Measurements from ENCODE around the gene OR2T8. TPM values are rescaled to one million over a fixed set of nuclear protein-coding genes. Genes with fewer than 3 reads are reported as not detected.

Gene OR2T8
- polyA plus RNA-seq, 1 experiment = not detected

DNA sequence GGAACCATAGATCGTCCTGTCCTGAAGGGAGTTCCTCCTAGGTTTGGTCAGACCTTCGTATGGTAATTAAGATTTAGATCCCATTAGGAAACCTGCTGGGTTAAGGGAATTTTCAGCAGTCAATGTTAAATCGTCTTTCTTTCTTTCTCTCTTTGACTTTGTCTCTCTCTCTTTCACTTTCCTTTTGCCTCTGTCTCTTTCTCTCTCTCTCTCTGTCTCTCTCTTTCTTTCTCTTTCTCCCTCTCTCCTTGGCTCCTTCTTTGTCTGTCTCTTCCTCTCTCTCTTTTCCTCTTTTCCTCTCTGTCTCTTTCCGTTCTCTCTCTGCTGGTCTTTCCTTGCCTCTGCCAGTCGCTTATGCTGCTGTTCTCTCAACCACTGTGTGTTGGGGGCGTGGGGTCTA is 15.9 kb upstream of the OR2T8 start:
- H3K36me3 ChIP-seq (ENCODE audit: control insufficient read depth, insufficient read depth, low read length) = no peaks in the 10 kb centered on the region
- H3K27me3 ChIP-seq (ENCODE audit: control insufficient read depth, insufficient read depth, low read length) = no peaks in the 10 kb centered on the region
- TF ChIP-seq, protein P1, sequence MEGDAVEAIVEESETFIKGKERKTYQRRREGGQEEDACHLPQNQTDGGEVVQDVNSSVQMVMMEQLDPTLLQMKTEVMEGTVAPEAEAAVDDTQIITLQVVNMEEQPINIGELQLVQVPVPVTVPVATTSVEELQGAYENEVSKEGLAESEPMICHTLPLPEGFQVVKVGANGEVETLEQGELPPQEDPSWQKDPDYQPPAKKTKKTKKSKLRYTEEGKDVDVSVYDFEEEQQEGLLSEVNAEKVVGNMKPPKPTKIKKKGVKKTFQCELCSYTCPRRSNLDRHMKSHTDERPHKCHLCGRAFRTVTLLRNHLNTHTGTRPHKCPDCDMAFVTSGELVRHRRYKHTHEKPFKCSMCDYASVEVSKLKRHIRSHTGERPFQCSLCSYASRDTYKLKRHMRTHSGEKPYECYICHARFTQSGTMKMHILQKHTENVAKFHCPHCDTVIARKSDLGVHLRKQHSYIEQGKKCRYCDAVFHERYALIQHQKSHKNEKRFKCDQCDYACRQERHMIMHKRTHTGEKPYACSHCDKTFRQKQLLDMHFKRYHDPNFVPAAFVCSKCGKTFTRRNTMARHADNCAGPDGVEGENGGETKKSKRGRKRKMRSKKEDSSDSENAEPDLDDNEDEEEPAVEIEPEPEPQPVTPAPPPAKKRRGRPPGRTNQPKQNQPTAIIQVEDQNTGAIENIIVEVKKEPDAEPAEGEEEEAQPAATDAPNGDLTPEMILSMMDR (IDR thresholded peaks at IDR 0.05; ENCODE audit: insufficient read depth, low read depth, low read length) = no peak
- H3K4me3 ChIP-seq (ENCODE audit: low read depth, low read length) = no peak overlapping the region
- DNase-seq (ENCODE audit: low read depth) = no peak
- POLR2A ChIA-PET = no interaction called here
- CTCF ChIA-PET = no interaction called here

DNA sequence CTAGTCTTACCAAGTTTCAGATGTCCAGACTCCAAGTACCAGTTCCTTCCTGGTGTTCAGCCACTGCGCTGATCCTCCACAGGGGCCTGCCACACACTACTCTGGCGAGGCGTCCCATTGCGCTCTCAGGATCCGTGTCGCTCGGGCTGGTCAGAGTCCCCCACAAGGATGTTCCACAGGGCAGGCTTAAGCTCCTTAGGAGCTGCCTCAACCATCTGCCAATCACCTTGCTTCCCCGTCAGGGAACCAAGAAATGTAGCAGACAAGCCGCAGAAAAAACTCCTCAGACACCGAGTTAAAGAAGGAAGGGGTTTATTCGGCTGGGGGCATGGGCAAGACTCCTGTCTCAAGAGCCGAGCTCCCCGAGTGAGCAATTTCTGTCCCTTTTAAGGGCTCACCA is 14.9 kb upstream of the OR2T8 start:
- Histone ChIP-seq H3K36me3 (ENCODE audit: control insufficient read depth, insufficient read depth, low read length) (no peaks in the 10 kb centered on the region), H3K27me3 (ENCODE audit: control insufficient read depth, insufficient read depth, low read length) (no peaks in the 10 kb centered on the region), H3K4me3 (ENCODE audit: low read depth, low read length) (no peak overlapping the region)
- POLR2A ChIA-PET = no interaction called here
- CTCF ChIA-PET = no interaction called here
- no peak for DNase-seq (ENCODE audit: low read depth)
- TF ChIP-seq, protein P1 (IDR thresholded peaks at IDR 0.05; ENCODE audit: insufficient read depth, low read depth, low read length) = no peak

DNA sequence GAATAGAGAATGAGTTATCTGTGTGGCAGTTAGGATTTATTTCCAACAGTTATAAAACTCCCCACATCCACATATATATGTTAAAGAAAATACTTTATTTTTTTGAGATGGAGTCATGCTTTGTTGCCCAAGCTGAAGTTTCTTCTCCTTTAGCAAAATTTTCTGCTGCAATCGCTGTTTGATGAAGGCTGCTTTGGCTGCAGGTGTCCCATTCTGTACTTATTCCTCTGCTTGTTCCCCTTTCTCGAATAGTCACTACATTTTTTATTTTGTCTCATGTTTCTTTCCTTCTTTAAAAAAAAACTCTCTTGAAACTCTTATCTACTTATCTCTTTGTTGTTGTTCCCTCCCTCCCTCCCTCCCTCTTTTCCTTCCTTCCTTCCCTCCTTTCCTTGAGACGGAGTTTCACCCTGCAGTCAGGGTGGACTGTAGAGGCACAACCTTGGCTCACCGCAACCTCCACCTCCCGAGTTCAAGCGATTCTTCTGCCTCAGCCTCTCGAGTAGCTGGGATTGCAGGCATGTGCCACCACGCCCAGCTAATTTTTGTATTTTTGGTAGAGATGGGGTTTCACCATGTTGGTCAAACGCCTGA is 14.0 kb upstream of the OR2T8 start:
- ChIA-PET POLR2A (no interaction called here), CTCF (no interaction called here)
- H3K4me3 ChIP-seq (ENCODE audit: low read depth, low read length) = no peak overlapping the region
- TF ChIP-seq, protein P1 (IDR thresholded peaks at IDR 0.05; ENCODE audit: insufficient read depth, low read depth, low read length) = no peak
- no peaks in the 10 kb centered on the region for H3K27me3 ChIP-seq (ENCODE audit: control insufficient read depth, insufficient read depth, low read length)
- DNase-seq (ENCODE audit: low read depth) = no peak
- H3K36me3 ChIP-seq (ENCODE audit: control insufficient read depth, insufficient read depth, low read length) = no peaks in the 10 kb centered on the region

DNA sequence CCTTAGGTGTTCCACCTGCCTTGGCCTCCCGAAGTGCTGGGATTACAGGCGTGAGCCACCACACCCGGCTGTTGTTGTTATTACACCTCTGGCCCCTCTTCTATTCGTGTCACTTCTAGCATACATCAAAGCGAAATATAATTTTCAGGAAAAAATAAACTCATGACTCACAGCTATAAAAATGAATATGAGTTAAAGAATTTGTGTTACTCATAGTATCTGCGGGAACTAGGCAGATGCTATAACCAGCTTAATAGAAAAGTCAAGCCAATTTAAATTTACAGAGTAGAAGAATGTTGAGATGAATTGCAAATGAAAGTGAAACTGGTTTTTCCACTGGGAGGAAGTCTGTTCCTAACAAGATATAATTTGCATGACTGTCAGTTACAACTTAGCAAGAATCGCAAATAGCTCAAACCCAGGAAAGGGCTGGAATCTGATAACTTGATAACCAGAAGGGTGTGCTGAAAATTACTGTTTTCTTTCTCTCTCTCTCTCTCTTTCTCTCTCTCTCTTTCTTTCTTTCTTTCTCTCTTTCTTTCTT is 13.5 kb upstream of the OR2T8 start:
- H3K4me3 ChIP-seq (ENCODE audit: low read depth, low read length) = no peak overlapping the region

DNA sequence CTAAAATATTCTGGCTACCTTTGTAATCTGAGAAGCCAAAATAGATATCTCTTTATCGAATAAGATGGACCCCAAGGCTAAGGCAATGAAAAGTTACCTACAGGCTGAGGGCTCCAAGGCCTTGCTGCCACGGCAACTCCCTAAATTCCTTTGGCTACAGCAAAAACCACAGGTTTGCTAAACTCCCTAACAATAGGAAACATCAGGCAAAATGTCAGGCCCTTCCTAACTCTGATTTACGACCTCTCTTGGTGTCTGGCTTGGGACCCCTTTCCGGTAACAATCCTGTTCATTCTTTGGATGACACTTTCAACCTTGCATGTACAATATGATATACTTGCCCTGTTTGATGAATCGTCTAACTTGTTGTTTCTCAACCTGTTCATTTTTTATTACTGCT is 11.3 kb upstream of the OR2T8 start:
- Histone ChIP-seq H3K36me3 (ENCODE audit: control insufficient read depth, insufficient read depth, low read length) (no peaks in the 10 kb centered on the region), H3K27me3 (ENCODE audit: control insufficient read depth, insufficient read depth, low read length) (no peaks in the 10 kb centered on the region), H3K4me3 (ENCODE audit: low read depth, low read length) (no peak overlapping the region)
- DNase-seq (ENCODE audit: low read depth) = no peak
- POLR2A ChIA-PET = no interaction called here
- TF ChIP-seq, protein P1 (IDR thresholded peaks at IDR 0.05; ENCODE audit: insufficient read depth, low read depth, low read length) = no peak
- CTCF ChIA-PET = no interaction called here

More for the DNA sequence above, 13.5 kb upstream of the OR2T8 start:
- Histone ChIP-seq H3K27me3 (ENCODE audit: control insufficient read depth, insufficient read depth, low read length) (no peaks in the 10 kb centered on the region), H3K36me3 (ENCODE audit: control insufficient read depth, insufficient read depth, low read length) (no peaks in the 10 kb centered on the region)
- CTCF ChIA-PET = no interaction called here
- peak; percentile 4 for DNase-seq (ENCODE audit: low read depth)
- POLR2A ChIA-PET = no interaction called here
- TF ChIP-seq, protein P1 (IDR thresholded peaks at IDR 0.05; ENCODE audit: insufficient read depth, low read depth, low read length) = no peak

Measured in BJ (cell line).